ENCODE measurements around the gene DYNC1H1.

DNA sequence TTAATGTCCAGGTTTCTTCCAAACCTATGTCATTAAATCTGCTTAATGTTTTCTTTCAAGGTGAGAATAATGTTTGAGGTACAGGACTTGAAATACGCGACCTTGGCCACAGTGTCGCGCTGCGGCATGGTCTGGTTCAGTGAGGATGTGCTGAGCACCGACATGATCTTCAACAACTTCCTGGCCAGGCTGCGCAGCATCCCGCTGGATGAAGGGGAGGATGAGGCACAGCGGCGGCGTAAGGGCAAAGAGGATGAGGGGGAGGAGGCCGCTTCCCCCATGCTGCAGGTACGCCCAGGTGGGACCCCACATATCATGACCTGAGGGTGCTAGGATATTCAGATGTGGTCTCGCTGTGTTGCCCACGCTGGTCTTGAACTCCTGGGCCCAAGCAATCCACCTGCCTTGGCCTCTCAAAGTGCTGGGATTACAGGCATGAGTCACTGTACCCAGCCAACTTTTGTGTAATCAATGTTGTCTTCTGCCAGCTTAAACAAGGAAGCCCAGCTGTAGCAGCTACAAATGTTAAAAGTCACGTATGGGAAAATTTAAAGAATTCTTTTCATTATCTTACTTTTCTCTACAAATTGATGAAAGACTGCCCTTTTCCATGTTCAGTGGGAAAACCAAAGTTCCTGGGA is 50.8 kb downstream of the DYNC1H1 start:
- TF ChIP-seq POLR2AphosphoS5 (IDR thresholded peaks at IDR 0.05): no peak
- TF ChIP-seq, protein P1, sequence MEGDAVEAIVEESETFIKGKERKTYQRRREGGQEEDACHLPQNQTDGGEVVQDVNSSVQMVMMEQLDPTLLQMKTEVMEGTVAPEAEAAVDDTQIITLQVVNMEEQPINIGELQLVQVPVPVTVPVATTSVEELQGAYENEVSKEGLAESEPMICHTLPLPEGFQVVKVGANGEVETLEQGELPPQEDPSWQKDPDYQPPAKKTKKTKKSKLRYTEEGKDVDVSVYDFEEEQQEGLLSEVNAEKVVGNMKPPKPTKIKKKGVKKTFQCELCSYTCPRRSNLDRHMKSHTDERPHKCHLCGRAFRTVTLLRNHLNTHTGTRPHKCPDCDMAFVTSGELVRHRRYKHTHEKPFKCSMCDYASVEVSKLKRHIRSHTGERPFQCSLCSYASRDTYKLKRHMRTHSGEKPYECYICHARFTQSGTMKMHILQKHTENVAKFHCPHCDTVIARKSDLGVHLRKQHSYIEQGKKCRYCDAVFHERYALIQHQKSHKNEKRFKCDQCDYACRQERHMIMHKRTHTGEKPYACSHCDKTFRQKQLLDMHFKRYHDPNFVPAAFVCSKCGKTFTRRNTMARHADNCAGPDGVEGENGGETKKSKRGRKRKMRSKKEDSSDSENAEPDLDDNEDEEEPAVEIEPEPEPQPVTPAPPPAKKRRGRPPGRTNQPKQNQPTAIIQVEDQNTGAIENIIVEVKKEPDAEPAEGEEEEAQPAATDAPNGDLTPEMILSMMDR (IDR thresholded peaks at IDR 0.05): no peak
- TF ChIP-seq POLR2A (IDR thresholded peaks at IDR 0.05): no peak
- TF ChIP-seq EP300 (IDR thresholded peaks at IDR 0.05): no peak
